GM19043 (cell line): ENCODE measurements around the gene ITGA8.
"Not testable (repeated sequence)": the region's sequence is repeated elsewhere in the genome, so short reads cannot be mapped to it uniquely, and the experiment has no call there.

ENCODE experiments used
- ATAC-seq: cut with Tn5 transposase; IDR thresholded peaks from one replicate; pipeline ENCODE4 v1.9.1; 2021; ENCODE audit warnings: low read depth; ENCODE audit not compliant: unreplicated experiment

ITGA8 gene

DNA sequence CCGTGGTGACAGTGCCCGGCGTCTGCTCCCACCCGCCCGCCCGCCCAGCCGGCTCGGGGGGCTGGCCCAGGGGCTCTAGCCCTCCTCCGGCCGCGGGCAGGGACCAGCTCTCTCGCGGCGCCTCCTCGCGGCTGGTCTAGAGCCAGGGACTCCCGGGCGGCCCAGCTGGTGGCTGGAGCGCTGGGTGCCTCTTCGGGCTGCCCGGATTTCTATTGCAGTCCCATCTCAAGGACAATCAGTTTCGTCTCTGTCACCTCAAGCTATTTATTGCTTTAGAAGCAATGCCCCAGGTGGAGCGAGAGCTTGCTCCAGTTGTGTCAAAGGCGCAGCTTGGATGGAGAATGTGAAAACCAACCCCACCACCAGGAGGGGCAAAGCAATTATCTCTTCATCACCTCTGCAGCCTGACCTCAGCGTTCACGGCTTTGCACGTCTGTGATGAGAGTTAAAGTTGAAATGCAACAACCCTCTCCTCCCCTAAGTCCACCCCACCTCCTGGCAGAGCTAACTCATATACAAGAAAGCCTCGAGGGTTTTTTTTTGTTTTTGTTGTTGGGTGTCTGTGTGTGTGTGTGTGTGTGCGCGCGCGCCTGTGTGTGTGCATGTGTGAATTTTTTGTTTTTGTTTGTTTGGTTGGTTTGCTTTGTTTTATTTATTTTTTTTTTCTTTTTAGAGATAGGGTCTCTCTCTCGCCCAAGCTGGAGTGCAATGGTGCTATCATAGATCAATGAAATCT lies at the start of gene ITGA8:
ITGA8 (minus strand) TSS at position 24 of the 736 bp plus-strand sequence. CDS start 151 bp downstream, outside the sequence.
- no peak for ATAC-seq

DNA sequence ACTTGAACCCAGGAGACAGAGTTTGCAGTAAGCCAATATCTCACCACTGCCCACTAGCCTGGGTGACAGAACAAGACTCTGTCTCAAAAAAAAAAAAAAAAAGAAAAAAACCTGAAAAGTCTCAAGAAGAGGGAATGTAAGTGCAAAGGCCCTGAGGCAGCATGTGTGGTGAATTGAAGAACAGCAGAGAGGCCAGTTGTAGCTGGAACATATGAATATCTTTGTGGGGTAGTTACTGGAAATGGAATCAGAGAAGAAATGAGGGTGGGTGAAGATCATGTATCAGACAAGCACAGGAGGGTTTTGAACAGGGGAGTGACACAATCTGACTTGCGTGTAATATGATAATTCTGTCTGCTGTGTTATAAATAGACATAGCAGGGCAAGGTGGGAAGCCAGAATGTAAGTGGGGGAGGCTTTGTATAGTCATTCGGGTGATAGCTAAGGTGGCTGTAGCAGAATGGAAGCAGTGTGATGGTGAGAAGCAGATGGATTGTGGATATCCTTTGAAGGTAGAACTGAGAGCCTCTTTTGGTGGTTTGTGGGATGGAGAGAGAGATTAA lies 45.3 kb upstream of the ITGA8 start:
- no peak for ATAC-seq

DNA sequence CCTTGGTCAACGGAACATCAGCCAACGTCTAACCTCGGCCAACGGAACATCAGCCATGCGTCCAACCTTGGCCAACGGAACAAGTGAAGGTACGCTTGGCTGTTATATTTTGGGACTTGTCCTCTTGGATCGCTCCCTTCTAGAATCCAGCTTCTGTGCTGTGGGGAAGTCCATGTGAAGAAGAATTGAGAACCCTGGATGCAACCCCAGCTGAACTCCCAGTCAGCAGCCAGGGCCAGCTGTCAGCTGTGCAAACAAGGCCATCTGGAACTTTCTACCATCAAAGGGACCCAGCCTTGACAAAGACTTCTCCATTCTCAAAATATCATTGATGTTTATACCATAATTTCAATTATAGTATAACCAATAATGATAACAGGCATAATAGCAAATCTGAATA lies 43.3 kb upstream of the ITGA8 start:
- ATAC-seq, result no peak

DNA sequence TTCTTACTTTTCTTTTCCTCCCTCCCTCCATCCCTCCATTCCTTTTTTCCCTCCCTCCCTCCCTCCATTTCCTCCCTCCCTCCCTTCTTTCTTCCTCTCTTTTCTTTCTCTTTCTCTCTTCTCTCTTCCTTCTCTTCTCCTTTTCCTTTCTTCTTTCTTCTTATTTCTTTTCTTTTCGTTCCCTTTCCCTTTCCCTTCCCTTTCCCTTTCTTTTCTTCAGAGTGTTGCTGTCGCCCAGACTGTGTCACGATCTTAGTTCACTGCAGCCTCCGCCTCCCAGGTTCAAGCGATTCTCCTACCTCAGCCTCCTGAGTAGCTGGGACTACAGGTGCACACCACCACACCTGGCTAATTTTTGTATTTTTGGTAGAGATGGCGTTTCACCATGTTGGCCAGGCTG lies 42.5 kb upstream of the ITGA8 start:
- not testable (repeated sequence) for ATAC-seq

DNA sequence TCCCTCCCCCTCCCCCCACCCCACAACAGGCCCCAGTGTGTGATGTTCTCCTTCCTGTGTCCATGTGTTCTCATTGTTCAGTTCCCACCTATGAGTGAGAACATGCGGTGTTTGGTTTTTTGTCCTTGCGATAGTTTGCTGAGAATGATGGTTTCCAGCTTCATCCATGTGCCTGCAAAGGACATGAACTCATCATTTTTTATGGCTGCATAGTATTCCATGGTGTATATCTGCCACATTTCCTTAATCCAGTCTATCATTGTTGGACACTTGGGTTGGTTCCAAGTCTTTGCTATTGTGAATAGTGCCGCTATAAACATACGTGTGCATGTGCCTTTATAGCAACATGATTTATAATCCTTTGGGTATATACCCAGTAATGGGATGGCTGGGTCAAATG lies 41.5 kb upstream of the ITGA8 start:
- ATAC-seq, result not testable (repeated sequence)

DNA sequence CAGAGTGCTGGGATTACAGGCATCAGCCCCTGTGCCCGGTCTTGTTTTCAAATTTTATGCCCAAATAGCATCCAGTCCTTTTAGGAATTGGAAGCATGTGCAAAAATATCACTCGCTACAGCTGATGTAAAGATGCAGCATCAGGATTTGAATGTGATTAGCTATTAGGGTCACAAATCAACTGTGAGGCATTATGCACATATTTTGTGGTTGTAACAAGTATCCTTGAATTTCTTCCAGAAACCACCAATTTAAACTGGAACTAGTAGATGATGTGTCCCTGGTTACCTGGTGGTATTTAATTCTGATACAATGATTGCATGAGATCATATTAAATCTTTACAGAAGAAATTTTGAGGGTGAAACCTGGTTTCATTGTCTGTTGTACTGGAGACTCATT lies 41.0 kb upstream of the ITGA8 start:
- no peak for ATAC-seq

DNA sequence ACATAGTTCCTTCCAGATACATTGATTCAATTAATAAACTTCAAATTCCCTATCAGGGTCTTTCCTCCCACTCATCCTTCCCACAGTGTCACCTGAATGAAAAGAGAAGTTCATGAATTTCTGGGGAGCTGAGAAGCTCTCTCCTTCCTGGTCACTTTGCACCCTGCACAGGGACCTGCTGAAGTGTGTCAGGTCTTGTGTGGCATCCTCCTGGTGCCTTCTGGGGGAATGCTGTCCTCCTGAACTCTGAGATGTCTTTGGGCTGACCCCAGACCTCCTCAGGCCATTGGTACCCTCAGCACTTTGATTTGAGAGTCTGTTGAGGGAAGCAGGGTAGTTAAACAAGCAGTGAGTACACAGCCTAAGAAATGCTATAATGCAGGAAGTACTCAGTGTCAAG lies 39.5 kb upstream of the ITGA8 start:
- ATAC-seq, result no peak

DNA sequence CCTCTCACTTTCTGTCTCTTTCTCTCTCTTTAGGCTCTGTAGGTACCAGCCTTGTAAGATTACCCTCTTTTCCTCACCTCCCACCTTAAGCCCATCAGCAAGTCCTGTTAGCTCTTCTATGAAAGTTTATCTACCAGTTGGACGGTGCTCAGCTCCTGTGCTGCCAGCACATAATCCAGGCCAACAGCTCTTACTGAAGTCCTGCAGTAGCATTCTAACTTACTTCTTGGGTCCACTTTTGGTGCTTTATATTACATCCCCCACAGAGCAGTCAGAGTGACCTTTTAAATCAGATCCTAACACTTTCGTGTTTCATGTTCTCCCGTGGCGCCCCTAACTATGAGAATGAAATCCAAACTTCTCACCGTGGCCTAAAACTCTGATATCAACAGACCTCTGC lies 38.9 kb upstream of the ITGA8 start:
- ATAC-seq, result no peak

DNA sequence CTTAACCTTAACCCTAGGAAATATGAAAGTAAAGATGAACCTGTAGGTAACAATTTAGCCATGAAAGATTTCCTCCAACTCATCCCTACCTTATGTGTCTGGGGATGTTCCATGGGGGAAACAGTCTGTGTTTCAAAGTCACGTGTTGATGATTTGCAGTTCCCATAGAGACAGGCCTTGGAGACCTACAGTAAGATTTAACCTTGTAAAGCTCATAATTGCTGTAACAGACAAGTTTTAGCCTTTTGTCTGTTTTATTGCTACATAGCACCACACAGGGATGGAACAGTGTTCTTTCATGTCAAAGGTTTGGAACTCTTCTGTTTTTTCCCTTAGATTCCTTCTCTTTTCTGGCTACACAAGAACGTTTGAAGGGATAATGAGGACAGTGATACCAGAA lies 35.2 kb upstream of the ITGA8 start:
- no peak for ATAC-seq

DNA sequence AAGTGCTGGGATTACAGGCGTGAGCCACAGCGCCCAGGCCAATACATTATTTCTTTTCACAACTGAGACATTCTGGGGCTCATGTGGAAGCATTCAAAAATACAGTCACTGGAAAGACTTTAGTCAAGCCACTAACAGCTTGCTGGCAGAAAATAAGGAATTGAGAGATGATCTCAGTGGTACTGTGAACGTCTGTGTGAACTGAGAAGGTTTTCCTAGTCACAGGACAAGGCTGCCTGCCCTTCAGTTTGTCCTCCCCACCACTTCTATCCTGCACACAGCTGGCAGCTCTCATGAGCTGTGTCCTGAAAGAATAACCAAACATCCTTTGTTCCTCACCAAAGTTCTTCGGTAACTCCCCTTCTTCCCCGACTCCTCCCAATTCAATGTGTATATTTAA lies 31.3 kb upstream of the ITGA8 start:
- ATAC-seq, result no peak

DNA sequence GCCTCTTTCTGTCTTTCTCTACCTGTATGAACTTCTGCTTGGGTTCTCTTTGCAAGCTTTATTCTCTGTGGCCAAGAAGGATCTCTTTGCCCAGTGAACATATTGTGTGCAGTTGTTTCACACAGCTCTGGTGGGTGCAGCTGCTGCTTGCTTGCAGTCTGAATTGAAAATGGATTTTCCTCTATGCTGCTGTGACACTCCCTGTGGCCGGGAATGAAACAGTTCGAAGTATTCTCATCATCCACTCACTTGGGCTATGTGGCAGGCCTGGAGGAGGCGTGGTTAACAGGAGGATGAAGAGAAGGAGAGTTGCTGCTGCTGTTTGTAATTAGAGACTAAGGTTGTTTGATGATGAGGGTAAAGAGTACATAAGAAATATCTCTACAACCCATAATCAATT lies 28.4 kb upstream of the ITGA8 start:
- no peak for ATAC-seq

DNA sequence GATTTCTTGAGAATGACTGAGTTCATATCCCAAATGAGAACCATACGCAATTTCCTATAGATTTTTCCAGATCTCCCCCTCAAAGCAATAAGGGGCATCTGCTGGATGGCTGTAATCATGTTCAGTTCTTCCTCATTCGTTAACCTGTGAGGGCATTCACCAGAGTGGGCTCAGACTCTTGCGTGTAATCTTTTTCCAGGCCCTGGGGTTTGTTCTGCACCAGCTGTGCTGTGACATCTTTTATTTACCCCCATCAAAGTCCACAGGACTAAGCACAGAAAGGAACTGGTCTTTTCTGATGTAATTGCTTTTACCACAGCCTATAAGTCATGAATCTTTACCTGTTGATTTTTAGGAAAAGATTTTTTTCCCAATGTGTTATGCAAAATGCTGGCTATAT lies 27.9 kb upstream of the ITGA8 start:
- ATAC-seq, result no peak

DNA sequence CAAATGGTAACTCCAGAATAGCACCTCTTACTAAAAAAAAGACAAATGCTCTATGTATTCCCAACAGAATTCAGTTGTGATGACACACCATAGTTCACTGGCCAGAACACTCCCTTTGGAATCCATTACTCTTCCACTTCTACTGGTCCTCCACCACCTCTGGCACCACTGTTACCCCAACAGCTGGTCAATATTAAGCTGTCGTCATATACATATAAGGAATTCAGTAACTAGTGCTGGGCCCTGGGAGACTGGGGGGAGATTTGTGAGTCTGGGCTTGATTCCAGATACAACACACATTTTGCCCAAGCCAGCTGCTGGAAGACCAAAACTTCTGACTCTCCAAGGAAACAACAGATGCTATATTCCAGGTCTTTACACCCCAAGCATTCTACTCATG lies 26.0 kb upstream of the ITGA8 start:
- ATAC-seq, result no peak

DNA sequence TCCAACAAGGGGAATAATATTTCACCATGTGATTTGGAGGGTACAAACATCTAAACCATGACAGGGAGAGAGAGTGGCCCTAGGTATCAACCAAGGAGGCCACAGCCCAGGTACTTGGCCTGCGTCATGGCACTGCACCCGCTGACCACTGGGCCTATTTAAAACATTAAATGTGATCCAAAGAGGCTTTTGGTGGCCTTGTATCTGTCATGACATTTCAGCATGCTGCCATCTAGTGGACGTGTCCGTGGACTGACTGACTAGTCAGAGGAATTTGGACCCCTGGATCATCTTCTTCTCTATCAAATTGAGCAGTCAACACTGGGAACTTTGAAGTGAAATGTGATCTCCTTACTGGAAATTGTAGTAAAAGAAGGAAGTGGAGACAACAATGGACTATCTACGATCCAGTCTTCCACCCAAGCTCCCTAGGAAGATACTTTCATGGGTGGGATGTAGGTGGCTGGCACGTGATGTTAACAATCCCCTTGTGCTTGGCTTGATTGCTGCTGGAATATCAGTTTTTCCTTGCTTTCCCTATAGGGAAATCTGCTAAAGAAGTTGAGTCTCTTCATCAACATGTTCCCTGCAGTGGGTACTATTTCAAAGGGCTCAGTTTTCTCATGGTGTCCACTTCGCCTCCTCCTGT lies 24.6 kb upstream of the ITGA8 start:
- peak; percentile 49 for ATAC-seq

DNA sequence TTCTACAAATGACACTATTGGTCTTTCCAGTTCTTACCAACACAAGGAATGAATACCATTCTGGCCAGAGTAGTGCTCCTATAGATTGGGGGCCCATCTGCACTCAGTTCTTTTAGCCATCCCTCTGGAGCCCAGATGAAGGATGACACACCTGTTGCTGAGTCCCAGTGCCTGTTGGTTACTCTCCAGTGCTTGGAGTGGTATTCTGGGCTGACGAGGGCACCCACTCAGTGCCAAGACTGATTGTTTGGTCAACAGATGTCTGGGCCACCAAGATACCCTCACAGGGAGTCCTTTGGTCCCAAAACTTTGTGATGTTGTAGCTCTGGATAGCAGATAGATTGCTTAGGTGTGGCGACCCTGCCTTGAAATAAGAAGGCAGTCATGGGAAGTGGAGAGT lies 23.7 kb upstream of the ITGA8 start:
- ATAC-seq, result no peak

DNA sequence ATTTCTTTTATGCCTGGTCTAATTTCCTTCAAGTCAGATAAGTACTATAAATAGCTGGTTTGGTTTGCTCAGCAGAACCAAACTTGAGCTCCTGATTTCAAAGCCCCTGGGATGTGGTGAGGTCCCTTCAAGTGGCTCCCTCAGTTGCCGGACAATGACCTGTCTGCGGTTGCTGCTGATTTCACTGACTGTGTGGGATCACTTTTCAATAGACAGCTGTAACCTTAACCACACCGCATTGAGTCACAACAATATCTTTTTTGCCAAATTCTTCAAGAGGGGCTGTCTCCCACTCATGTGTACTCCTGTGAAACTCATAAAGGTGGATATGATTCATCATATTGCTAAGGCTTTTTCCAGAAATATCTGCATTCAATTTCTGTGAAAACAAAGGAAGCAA lies 23.1 kb upstream of the ITGA8 start:
- ATAC-seq, result no peak

DNA sequence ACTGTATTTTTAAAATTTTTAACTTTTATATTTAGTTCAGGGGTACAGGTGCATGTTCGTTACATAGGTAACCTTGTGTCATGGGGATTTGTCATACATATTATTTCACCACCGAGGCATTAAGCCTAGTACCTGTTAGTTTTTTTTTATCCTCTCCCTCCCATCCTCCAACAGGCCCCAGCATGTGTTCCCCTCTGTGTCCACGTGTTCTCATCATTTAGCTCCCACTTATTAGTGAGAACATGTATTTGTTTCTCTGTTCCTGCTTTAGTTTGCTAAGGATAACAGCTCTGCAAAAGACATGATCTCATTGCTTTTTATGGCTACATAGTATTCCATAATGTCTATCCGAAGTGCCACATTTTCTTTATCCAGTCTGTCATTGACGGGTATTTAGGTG lies 22.4 kb upstream of the ITGA8 start:
- no peak for ATAC-seq

DNA sequence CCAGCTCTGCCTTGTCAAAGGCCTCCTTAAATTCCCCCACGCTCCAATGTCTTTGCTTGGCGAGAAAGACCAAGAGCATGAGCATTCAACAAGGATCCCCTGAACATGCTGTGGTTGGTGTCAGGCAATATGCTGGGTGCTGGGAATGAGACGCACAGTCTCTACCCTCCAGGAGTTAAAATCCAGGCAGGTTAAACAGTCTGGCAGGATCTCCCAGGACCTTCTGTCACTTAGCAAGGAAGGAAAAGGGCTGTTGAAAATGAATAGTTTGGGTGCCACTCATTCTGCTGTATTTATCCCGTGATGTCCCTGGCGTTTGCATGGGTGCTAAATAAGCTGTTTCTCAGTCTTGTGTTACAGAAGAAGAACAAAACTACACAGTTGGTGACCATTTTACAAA lies 21.9 kb upstream of the ITGA8 start:
- no peak for ATAC-seq

DNA sequence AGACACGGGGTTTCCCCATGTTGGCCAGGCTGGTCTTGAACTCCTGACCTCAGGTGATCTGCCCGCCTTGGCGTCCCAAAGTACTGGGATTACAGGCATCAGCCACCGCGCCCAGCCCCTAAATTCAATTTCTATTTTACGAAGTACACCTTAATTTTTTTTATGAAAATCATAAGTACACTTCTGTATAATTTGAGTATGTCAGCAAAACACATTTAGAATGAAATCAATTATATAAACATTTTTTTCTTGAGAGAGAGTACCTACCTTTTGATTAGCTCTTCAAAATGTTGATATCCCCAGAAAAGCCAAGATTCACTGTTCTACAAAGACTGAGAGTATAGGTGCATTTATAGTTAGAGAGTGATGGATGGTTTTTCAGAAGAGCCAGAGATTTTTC lies 20.5 kb upstream of the ITGA8 start:
- ATAC-seq, result no peak

DNA sequence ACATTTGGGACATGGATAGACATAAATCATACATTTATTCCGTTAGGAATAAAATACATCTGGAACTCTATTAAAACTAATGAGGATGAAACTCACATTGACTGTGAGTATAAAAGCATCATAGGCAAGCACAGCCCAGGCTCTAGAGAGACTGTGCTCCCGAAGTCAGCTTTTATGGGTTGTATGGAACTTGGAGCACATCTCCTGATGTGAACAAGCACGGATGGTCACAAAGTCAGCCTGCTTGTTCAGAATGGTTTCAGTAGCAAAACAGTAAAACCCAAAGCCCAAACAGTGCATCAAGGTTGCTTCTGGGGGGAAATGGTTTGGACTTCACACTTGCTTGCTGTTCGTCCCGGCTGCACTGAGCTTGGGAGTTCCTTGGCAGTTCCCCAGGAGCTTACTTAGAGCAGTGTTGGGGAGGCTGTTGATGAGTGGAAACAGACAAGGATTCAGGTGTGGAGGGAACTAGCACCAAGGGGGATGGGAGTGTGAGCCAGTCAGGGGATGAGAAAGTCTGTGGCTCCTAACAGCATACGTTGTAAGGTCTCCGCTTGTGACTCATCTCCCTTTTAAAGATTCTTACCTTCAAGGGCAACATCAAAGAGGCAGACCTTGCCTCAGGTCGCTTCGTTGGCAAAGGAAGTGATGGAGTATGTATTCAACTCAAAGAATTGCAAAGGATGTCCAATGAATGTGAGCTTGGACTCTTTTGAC lies 19.7 kb upstream of the ITGA8 start:
- no peak for ATAC-seq

DNA sequence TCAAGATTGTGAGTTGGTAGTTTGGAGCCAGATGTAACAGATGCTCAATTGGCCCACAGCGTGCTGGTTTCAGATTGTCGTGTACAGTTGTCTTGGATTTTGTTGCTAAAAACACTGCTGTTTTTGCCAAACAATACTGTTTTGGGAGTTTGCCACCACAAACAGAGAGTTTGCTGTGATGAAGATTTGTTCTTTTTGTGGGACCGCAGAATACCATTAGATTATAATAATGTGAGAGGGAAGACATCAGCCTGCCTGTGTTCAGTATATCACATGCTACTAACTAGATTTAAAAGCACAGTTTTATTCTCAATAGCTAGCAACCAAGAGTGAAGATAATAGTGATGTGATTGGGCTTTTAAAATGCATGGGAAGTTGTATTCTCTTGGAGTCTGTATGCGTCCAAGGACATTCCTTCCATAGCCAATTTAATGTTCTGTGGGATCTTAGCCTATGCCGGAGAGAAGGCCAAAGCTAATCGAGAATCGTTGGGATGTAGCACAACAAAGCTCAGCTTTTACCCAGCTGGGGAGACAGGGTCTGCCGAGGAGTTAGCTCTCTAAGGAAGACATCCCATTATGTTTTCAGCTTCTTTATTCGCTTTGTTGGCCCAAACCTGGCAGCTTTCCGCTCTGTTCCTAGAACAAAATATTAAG lies 18.7 kb upstream of the ITGA8 start:
- no peak for ATAC-seq
